Measurements from ENCODE around the gene CYP4Z1.
"Not testable (repeated sequence)": the region's sequence is repeated elsewhere in the genome, so short reads cannot be mapped to it uniquely, and the experiment has no call there.

CYP4Z1 gene

DNA sequence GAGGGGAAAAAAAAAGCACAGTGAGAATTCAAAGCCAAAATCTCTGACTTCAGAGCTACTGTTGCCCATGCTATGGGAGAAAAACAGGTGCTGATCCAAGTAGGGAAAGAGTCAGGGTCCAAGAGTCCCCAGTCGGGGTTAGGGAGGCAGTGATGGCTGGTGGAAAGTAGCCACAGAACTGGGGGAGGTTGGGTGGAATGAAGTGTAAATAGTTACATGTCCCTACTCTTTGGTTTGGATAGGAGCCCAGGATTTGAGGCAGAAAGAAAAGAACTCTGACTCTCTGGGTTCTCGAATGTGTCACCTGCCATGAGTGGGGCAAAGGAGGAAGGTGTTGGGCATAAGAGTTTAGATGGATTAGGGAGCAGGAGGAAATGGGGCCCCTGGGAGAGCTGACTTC is 61.8 kb downstream of the CYP4Z1 start:
- DNase-seq (ENCODE audit: low spot score), result not testable (repeated sequence)

DNA sequence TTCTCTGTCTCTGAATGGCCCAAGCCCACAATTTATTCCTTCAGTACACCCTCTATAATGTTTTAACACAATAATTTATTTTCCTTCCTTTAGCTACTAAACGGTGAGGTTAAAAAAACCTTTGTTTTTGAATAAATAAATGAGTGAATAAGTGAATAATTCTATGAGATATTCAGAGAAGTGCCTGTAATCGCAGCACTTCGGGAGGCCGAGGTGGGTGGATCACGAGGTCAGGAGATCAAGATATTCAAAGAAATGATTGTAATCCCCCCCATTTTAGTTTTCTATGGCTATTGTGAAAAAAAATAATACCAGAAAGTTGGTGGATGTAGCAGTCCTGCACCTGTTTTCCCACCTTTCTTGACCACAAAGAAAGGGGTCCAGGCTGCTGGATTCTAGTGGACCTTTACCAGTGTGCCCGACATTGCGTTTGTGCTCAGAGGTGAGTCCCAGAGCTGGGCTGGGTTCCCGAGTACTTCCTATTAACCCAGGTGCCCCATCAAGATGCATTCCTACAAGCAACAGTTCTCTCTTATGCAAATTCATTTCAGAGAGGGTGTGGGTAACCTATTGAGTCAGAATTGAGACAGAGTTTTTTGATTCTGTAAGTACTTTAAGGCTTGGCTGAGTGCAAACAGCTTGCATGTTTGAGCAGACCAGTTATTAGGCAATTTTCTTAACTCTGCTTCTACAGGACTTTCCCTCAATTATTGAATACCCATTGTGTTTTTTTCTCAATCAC is 62.6 kb downstream of the CYP4Z1 start:
- DNase-seq (ENCODE audit: low spot score), result not testable (repeated sequence)

DNA sequence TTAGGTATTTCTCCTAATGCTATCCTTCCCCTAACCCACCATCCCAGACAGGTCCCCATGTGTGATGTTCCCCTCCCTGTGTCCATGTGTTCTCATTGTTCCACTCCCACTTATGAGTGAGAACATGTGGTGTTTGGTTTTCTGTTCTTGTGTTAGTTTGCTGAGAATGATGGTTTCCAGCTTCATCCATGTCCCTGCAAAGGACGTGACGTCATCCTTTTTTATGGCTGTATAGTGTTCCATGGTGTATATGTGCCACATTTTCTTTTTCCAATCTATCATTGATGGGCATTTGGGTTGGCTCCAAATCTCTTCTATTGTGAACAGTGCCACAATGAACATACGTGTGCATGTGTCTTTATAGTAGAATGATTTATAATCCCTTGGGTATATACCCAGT is 65.6 kb downstream of the CYP4Z1 start:
- not testable (repeated sequence) for DNase-seq (ENCODE audit: low spot score)

DNA sequence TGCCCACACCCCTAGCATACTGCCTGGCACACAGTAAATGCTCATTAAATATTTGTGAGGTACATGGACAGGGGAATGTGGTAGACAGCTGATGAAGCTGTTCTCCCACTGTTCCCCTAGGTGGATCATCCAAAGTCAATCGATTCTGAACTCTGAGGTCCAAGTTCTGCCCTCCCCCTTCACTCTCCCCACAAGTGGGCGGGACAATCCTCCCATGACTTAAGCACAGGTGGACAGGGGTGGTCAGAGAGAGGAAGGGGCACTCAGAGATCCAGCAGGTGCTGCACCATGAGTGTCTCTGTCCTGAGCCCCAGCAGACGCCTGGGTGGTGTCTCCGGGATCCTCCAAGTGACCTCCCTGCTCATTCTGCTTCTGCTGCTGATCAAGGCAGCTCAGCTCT is 70.2 kb downstream of the CYP4Z1 start, which contains the start of gene CYP4A22:
Gene CYP4A22 (plus strand): TSS at position 244 of the 400 bp plus-strand sequence. CDS start 45 bp downstream, at position 289.
- DNase-seq (ENCODE audit: low spot score), result no peak

DNA sequence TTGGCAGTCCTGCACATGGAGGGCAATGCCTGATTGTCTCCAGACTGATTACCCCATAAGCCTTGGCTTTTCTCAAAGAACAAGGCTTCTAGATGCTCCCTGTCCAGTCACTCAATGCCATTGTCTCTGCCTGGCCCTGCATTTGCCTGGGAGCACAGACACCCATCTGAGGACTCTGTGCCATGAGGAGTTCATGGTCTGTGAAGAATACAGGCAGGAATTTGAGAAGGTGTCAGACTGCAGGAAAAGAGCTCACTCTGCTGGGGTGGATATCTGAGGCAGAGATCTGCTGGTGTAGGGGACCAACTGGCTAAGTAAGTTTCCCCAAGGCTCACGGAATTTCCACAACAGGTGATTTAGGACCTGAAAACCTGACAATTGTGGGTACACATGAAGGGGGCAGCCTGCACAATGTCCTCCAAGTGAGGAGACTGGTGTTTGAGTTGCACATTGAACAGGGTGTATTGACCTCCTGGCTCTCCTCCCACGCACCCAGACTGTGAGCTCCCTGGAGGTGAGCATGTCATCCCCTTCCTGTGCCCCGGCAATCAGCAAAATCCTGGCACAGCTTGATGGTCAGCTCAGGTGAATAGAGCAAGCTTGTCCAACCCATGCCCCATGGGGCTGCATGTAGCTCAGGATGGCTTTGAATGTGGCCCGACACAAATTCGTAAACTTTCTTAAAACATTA is 71.0 kb downstream of the CYP4Z1 start:
- DNase-seq (ENCODE audit: low spot score), result no peak

DNA sequence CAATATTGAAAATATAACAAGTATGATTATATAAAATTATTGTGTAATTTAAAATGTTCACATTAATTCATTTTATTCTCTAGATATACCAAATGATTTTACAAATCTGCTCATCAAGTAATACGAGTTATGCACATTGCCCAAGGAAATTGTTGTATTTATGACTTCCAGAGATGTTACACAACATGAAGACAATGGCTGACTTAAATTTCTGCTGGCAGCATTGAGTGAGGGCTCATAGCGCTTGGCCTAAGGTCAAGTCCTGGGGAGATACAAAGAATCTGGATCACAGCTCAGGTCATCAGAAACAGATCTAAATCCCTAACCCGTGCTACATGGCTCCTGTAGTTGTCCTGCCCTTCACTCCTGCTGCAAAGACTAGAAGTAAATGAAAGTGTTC is 73.3 kb downstream of the CYP4Z1 start:
- DNase-seq (ENCODE audit: low spot score), result not testable (repeated sequence)

DNA sequence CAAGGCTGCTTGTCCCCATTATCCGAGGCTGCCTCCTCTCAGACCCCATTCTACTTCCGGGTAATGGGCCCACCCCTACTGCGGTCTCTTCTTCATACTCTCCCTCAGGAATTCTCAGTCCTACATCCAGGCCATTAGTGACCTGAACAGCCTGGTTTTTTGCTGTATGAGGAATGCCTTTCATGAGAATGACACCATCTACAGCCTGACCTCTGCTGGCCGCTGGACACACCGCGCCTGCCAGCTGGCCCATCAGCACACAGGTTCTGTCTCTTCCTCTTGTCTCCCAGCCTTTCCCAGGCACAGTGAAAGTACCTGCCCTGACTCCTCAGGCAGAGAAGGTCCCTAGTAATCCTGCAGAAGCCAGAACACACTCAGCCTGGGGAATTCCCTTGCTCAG is 76.6 kb downstream of the CYP4Z1 start:
- not testable (repeated sequence) for DNase-seq (ENCODE audit: low spot score)

DNA sequence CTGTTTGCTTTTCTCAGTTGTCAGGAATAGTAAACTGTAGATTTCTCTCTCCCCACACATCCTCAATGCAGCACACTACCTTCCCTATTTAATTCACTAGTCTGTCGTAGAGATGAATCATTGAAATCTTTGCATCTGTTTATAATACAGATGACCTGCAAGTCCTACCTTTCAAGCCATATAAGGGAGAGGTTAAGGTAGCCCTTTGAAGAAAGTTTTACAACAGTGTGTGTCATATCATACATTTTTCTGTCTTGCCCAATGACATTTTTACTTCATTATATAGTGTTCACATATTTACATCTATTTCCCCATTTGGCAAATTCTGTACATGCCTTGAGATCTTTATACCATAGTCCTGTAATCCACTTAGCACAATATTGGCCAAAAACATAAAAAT is 79.5 kb downstream of the CYP4Z1 start:
- DNase-seq (ENCODE audit: low spot score), result not testable (repeated sequence)

DNA sequence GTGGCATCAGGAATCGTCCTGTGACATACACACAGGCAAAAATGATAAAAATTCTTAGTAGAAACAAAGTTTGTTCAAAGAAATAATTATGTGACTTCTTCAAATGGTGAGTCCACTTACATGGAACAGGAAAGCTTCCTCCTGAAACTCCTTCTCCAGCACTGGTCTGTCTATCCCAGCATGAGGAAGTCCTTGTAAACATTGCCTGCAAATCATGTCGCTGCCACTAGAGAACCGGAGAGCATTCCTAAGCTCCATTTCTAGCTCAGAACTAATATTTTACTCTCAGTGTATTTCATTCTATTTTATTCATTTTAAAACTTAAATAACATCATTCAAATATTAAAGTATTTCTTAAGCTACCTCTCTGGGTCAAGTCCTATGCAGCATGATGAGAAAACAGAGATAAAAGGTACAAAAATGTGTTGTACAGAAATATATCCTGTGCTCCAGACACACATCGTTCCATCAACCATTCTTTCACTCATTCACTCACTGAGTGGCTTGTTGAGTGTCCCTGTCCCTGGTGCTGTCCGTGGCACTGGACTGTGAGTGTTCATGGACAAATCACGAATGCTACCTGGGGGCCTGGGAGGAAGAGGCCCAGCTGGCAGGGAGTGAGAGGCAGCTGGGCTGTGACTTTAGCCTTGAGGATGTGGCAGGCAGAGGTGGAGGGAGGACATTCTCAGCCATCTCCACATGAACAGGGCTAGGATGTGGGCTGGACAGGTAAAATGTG is 80.2 kb downstream of the CYP4Z1 start:
- DNase-seq (ENCODE audit: low spot score), result no peak

DNA sequence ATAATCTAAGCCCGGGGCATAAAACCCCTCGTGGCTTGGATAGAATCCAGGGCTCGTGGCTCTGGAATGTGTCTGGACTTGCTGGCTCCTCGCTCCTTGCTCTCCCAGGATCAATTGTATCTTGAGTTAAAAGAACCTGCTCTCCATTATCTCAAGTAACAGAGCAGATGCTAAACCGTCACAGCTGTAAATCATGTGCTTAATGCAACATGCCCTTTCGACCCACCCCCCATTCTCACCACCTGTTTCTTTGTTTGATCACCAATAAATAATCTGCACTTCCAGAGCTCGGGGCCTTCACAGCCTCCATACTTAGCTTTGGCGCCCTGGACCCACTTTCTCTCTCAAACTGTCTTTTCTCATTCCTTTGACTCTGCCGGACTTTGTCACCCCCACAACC is 82.1 kb downstream of the CYP4Z1 start:
- DNase-seq (ENCODE audit: low spot score), result not testable (repeated sequence)

DNA sequence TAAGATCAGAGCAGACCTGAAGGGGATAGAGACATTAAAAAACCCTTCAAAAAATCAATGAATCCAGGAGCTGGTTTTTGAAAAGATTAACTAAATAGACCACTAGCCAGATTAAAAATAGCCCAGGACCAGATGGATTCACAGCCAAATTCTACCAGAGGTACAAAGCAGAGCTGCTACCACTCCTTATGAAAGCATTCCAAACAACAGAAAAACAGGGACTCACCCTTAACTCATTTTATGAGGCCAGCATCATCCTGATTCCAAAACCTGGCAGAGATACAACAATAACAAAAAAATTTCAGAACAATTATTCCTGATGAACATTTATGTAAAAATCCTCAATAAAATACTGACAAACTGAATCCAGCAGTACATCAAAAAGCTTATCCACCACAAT is 89.4 kb downstream of the CYP4Z1 start:
- not testable (repeated sequence) for DNase-seq (ENCODE audit: low spot score)

DNA sequence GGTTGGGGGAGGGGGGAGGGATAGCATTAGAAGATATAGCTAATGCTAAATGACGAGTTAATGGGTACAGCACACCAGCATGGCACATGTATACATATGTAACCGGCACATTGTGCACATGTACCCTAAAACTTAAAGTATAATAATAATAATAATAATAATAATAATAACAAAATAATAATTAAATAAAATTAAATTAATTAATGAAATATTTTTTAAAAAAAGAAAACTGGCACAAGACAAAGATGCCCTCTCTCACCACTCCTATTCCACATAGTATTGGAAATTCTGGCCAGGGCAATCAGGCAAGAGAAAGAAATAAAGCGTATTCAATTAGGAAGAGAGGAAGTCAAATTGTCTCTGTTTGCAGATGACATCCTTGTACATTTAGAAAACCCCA is 90.9 kb downstream of the CYP4Z1 start:
- DNase-seq (ENCODE audit: low spot score), result not testable (repeated sequence)

DNA sequence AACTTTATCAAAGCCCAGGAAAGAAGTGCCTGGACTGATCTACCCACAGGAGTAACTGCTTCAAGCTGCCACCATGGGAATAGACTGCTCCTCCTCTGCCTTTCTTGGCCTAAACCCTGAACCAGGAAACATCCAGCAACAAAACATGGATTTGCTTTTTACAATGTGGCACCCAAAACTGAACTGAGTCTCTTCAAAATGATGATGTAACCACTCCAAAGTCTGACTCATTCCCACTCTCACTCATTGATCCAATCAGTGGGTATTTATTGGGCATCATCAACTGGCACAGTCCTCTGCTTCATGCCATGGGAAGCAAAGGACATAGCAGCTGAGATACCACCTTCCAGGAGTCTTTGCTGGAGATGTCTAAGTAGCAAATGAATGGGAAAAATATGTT is 93.7 kb downstream of the CYP4Z1 start:
- no peak for DNase-seq (ENCODE audit: low spot score)

DNA sequence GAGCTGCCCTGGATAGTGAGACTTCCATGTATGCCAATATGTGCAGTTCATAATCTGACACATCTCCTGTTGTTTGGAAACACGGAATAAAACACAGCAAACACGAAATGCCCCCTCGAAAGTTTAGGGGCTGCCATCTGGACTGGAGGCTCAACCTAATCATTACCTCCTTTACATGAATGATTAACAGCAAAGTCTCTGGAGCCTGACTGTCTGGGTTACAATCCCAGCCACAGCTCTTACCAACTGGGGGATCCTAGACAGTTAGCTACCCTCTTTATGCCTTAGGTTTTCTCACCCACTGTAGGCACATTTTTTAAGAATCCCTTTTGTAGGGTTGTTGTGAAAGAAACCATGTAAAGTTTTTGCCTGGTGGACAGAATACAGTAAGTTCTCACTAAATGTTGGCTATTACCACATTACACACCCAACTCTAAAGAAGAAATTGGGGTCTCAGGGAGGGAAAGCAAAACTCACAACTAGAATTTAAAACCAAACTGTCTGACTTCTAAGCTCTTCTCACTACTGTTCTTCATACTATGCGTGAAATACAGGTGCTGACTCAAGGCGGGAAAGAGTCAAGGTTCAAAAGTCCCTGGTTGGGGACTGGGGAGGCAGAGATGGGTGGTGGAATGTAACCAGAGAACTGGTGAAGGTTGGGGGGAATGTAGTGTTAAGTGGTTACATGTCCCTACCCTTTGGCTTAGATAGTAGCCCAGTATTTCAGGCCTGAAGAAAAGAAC is 94.4 kb downstream of the CYP4Z1 start:
- no peak for DNase-seq (ENCODE audit: low spot score)

DNA sequence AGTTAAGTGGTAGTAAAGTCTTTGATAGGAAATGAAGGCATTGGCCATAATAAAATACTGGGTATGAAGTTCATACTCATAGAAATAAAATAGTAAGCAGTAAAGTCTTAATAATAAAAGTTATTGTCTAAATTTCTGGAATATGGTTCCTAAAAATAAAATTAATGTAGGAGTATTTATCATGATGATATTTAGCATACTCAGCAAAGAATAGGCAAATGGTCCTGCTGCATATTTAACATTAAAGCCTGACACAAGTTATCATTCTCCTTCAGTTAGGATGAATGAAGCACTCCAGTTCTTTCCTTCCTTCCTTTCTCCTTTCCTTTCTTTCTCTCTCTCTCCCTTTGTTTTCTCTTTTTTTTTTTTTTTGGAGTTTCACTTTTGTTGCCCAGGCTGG is 97.5 kb downstream of the CYP4Z1 start:
- no peak for DNase-seq (ENCODE audit: low spot score)
